Stimulated activated naive CD8-positive, alpha-beta T cell treated with anti-CD3 and anti-CD28 coated beads, Interleukin-15, amount 100 ng/mL, for 72 hours (primary cell): ENCODE measurements around the gene UGT3A2.

Experiments used
- ATAC-seq: fragments of 150-1000 bp; cut with Tn5 transposase; 2 replicates; pipeline ENCODE4 v1.10.0; 2021; ENCODE audit warnings: mild to moderate bottlenecking, moderate library complexity
- DNase-seq, 2 donors: peaks; one replicate each; pipeline ENCODE4 v3.0.0; 2021 to 2022
- H3K27ac Mint-ChIP-seq, 2 donors: one replicate each; pipeline ENCODE4 v1.8.0; 2022; ENCODE audit warnings: mild to moderate bottlenecking in 2 of 2, mixed read lengths in 2 of 2, moderate library complexity in 2 of 2
- H3K27me3 Mint-ChIP-seq: one replicate; pipeline ENCODE4 v1.8.0; 2022; ENCODE audit warnings: mixed read lengths
- H3K4me1 Mint-ChIP-seq: one replicate; pipeline ENCODE4 v1.8.0; 2022; ENCODE audit warnings: mild to moderate bottlenecking, mixed read lengths
- H3K4me3 Mint-ChIP-seq, 2 donors: one replicate each; pipeline ENCODE4 v1.8.0; 2022; ENCODE audit warnings: mild to moderate bottlenecking in 2 of 2, mixed read lengths in 2 of 2, moderate library complexity in 1 of 2
- H3K9me3 Mint-ChIP-seq, 2 donors: one replicate each; pipeline ENCODE4 v1.8.0; 2022; ENCODE audit warnings: mixed read lengths in 2 of 2

The UGT3A2 gene

GRCh38 chr5:35996076-35996475 lies 70.6 kb downstream of the UGT3A2 start:
- DNase-seq, result no peak
- ATAC-seq, result no peak
- Mint-ChIP-seq H3K27ac (no peak overlapping the region), H3K27me3 (peaks cover 13% of the 10 kb centered on the region), H3K4me1 (no peaks in the 10 kb centered on the region), H3K4me3 (no peak overlapping the region), H3K9me3 (no peaks in the 10 kb centered on the region)

GRCh38 chr5:35990941-35991611 lies 75.6 kb downstream of the UGT3A2 start, which contains the start of gene UGT3A1:
UGT3A1 (minus strand) TSS chr5:35991390; CDS start chr5:35991240, 150 bp downstream.
- Mint-ChIP-seq H3K27ac (peak within 1 kb of the TSS in 1 of 2 donors; percentile 36), H3K4me1 (no peaks in the 10 kb centered on the region), H3K4me3 (no peak within 1 kb of the TSS), H3K9me3 (no peaks in the 10 kb centered on the region), H3K27me3 (peaks cover 30% of the 10 kb centered on the region)
- ATAC-seq (no peak), DNase-seq (no peak)

- H3K9me3 Mint-ChIP-seq, result no peaks in the 10 kb centered on the region
- H3K27ac Mint-ChIP-seq, result no peak overlapping the region
- no peaks in the 10 kb centered on the region for H3K4me1 Mint-ChIP-seq
- DNase-seq, result no peak
- H3K4me3 Mint-ChIP-seq, result no peak overlapping the region
- no peak for ATAC-seq
- H3K27me3 Mint-ChIP-seq, result peaks cover 30% of the 10 kb centered on the region
Observed at GRCh38 chr5:35990520-35990919, 76.2 kb downstream of the UGT3A2 start.

GRCh38 chr5:35988529-35988928 lies 78.2 kb downstream of the UGT3A2 start:
- Mint-ChIP-seq H3K27ac (no peak overlapping the region), H3K4me3 (no peak overlapping the region), H3K9me3 (peaks cover 0 to 4% of the 10 kb centered on the region in 2 donors), H3K27me3 (peaks cover 30% of the 10 kb centered on the region), H3K4me1 (no peaks in the 10 kb centered on the region)
- ATAC-seq (no peak), DNase-seq (no peak)

- ATAC-seq (no peak), DNase-seq (no peak)
- H3K4me3 Mint-ChIP-seq, result no peak overlapping the region
- peaks cover 3 to 9% of the 10 kb centered on the region in 2 donors for H3K9me3 Mint-ChIP-seq
- no peaks in the 10 kb centered on the region for H3K4me1 Mint-ChIP-seq
- H3K27me3 Mint-ChIP-seq, result peaks cover 30% of the 10 kb centered on the region
- H3K27ac Mint-ChIP-seq, result no peak overlapping the region
Observed at GRCh38 chr5:35987776-35988175, 78.9 kb downstream of the UGT3A2 start.
